Measurements from ENCODE around the gene SMARCD1. TPM values are rescaled to one million over a fixed set of nuclear protein-coding genes. Genes with fewer than 3 reads are reported as not detected.

Gene SMARCD1
- total RNA-seq, 4 donors from 2014 or later: 4.1 to 54.6 (median 39.6) TPM

- intact Hi-C loops (cut with DNase I; ENCODE audit: low total_unique reads): no loop called here
- TF ChIP-seq CTCF (IDR thresholded peaks at IDR 0.05) (no peak), POLR2A (IDR thresholded peaks at IDR 0.05) (no peak)
- H3K27me3 ChIP-seq: no peaks in the 10 kb centered on the region
- no peak overlapping the region for H3K4me3 ChIP-seq
- no peaks in the 10 kb centered on the region for H3K4me1 ChIP-seq
- H3K27ac ChIP-seq: peak overlapping the region; percentile 30 to 69
- no peaks in the 10 kb centered on the region for H3K9me3 ChIP-seq
- no peaks in the 10 kb centered on the region for H3K36me3 ChIP-seq
- DNase-seq: no peak
Observed at GRCh38 chr12:50051101-50051806, 33.9 kb upstream of the SMARCD1 start.

DNA sequence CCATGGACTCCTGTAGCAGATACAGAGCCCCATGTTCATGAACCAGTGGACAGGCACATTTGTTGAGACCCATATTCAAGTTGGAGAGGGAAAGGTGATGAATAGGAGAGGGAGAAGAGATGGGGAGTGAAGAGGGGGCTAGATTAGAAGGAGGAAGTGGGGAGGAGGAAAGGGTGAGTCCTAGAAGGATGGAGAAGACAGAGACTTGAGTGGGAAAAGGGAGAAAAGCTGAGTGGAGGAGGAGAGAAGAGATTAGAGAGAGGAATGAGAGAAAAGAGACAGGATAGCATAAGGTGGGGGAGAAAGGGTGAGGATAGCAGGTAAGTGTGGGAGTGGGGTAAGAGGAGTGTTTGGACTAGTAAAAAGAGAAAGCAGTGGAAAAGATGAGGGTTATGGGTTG is 32.6 kb upstream of the SMARCD1 start:
- H3K27me3 ChIP-seq: no peaks in the 10 kb centered on the region
- H3K4me1 ChIP-seq: peaks cover 0 to 6% of the 10 kb centered on the region in 2 donors
- H3K9me3 ChIP-seq: no peaks in the 10 kb centered on the region
- no peak overlapping the region for H3K4me3 ChIP-seq
- no peak overlapping the region for H3K27ac ChIP-seq
- DNase-seq: no peak
- TF ChIP-seq CTCF (IDR thresholded peaks at IDR 0.05) (no peak), POLR2A (IDR thresholded peaks at IDR 0.05) (no peak)
- H3K36me3 ChIP-seq: no peaks in the 10 kb centered on the region
- intact Hi-C loops (cut with DNase I; ENCODE audit: low total_unique reads): no loop called here

- no peaks in the 10 kb centered on the region for H3K27me3 ChIP-seq
- TF ChIP-seq POLR2A (IDR thresholded peaks at IDR 0.05) (no peak), CTCF (IDR thresholded peaks at IDR 0.05) (no peak)
- H3K36me3 ChIP-seq: no peaks in the 10 kb centered on the region
- no peaks in the 10 kb centered on the region for H3K9me3 ChIP-seq
- DNase-seq: no peak
- no peak overlapping the region for H3K4me3 ChIP-seq
- intact Hi-C loops (cut with DNase I; ENCODE audit: low total_unique reads): no loop called here
- no peak overlapping the region for H3K27ac ChIP-seq
- H3K4me1 ChIP-seq: peaks cover 0 to 6% of the 10 kb centered on the region in 2 donors
Observed at GRCh38 chr12:50052964-50053363, 32.2 kb upstream of the SMARCD1 start.

DNA sequence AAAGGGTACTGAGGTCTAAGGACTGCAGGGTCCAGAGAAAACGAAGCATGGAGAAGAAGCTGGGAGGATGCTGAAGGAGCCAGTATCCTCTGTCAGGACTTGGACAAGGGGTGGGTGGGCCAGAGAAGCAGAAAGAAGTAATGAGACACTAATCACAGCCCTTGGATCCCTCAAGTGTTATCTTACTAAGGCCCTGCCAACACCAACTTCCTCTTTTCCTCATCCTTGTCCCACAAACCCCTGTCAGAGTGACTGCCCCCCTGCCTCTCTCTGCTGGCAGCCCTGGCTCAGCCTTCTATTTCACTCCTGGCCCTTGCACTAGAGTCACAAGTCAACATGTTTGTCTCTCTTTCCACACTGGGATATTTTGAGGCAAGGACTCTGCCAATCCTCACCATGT is 31.6 kb upstream of the SMARCD1 start:
- DNase-seq: no peak
- Histone ChIP-seq H3K27ac (no peak overlapping the region), H3K4me1 (peaks cover 0 to 6% of the 10 kb centered on the region in 2 donors), H3K4me3 (no peak overlapping the region), H3K9me3 (no peaks in the 10 kb centered on the region), H3K36me3 (no peaks in the 10 kb centered on the region), H3K27me3 (no peaks in the 10 kb centered on the region)
- intact Hi-C loops (cut with DNase I; ENCODE audit: low total_unique reads): no loop called here
- TF ChIP-seq CTCF (IDR thresholded peaks at IDR 0.05): no peak
- no peak for TF ChIP-seq POLR2A (IDR thresholded peaks at IDR 0.05)

GRCh38 chr12:50055831-50056638 is 29.1 kb upstream of the SMARCD1 start:
- peaks cover 0 to 6% of the 10 kb centered on the region in 2 donors for H3K4me1 ChIP-seq
- H3K9me3 ChIP-seq: no peaks in the 10 kb centered on the region
- DNase-seq: peak in 1 of 2 donors; percentile 36
- H3K27me3 ChIP-seq: no peaks in the 10 kb centered on the region
- H3K4me3 ChIP-seq: no peak overlapping the region
- intact Hi-C loops (cut with DNase I; ENCODE audit: low total_unique reads): no loop called here
- H3K36me3 ChIP-seq: no peaks in the 10 kb centered on the region
- H3K27ac ChIP-seq: no peak overlapping the region
- TF ChIP-seq CTCF (IDR thresholded peaks at IDR 0.05) (peak; percentile 76 to 94 (median 86)), POLR2A (IDR thresholded peaks at IDR 0.05) (no peak)
